Measurements from ENCODE around the gene TMBIM1.

DNA sequence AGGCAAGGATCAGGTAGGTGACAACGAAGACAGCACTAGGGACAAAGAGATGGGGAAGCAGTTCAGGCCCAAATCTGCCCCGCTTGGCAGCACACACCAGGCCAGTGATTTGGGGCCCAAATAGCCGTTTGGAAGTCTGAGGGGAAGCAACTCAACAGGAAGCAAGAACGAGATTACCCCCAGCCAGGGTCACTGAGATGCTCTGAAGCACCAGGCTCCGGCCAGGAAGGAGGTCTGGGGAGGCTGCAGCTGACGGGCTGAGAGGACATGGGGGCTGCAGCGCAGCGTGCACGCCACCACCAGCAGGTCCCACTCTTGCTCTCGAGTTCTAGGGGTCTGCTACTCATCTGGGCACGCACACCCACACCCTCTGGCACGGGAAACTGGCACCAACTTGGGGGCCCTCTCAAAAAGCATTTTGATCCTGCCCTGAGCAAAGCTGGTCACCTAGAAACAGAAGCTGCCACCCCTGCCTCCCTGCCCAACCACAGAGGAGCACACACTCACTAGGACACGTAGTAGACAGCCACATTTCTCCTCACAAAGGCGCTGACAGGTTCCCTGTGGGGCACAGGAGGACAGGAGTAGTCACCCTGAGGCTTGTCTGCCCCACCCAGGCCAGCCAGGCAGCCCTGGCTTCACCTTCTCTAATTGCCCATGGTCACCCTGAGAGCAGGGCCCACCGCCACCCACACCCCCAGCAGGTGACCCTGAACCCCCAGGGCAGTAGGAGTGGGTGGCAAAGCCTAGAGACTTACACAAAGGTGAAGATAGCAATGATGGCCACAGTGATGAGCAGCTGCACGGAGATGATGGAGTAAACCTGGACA, 13.6 kb downstream of the TMBIM1 start:
- TF ChIP-seq, protein P1, sequence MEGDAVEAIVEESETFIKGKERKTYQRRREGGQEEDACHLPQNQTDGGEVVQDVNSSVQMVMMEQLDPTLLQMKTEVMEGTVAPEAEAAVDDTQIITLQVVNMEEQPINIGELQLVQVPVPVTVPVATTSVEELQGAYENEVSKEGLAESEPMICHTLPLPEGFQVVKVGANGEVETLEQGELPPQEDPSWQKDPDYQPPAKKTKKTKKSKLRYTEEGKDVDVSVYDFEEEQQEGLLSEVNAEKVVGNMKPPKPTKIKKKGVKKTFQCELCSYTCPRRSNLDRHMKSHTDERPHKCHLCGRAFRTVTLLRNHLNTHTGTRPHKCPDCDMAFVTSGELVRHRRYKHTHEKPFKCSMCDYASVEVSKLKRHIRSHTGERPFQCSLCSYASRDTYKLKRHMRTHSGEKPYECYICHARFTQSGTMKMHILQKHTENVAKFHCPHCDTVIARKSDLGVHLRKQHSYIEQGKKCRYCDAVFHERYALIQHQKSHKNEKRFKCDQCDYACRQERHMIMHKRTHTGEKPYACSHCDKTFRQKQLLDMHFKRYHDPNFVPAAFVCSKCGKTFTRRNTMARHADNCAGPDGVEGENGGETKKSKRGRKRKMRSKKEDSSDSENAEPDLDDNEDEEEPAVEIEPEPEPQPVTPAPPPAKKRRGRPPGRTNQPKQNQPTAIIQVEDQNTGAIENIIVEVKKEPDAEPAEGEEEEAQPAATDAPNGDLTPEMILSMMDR (IDR thresholded peaks at IDR 0.05; ENCODE audit: low read depth, low read length) = no peak
- no peak for TF ChIP-seq POLR2A (IDR thresholded peaks at IDR 0.05; ENCODE audit: extremely low read depth, insufficient read length)

Data from NB4 (cell line).